ENCODE results near the gene ACP2.

The ACP2 gene

GRCh38 chr11:47248664-47249377 is at the start of gene ACP2:
ACP2 (minus strand) TSS chr11:47248814; CDS start chr11:47248789, 25 bp downstream.
- DNase-seq, result peak; percentile 81

- DNase-seq, result no peak
These were observed 47.4 kb upstream of the ACP2 start for GRCh38 chr11:47296045-47296444.

- DNase-seq, result no peak
These were observed 46.8 kb upstream of the ACP2 start for GRCh38 chr11:47295385-47295784.

GRCh38 chr11:47289856-47290255 is 41.2 kb upstream of the ACP2 start:
- DNase-seq, result no peak

- DNase-seq, result no peak
These were observed 39.5 kb upstream of the ACP2 start for GRCh38 chr11:47288066-47288465.

- no peak for DNase-seq
These were observed 37.6 kb upstream of the ACP2 start for GRCh38 chr11:47285969-47286770.

GRCh38 chr11:47284151-47284550 is 35.5 kb upstream of the ACP2 start:
- DNase-seq, result no peak

GRCh38 chr11:47282462-47282861 is 33.8 kb upstream of the ACP2 start:
- no peak for DNase-seq

GRCh38 chr11:47280860-47281259 is 32.2 kb upstream of the ACP2 start:
- no peak for DNase-seq

- DNase-seq, result no peak
These were observed 31.5 kb upstream of the ACP2 start for GRCh38 chr11:47280099-47280498.

- DNase-seq, result no peak
These were observed 30.2 kb upstream of the ACP2 start for GRCh38 chr11:47278769-47279168.

- no peak for DNase-seq
These were observed 29.4 kb upstream of the ACP2 start for GRCh38 chr11:47278058-47278457.

GRCh38 chr11:47276923-47277322 is 28.3 kb upstream of the ACP2 start:
- peak; percentile 25 for DNase-seq

- DNase-seq, result no peak
These were observed 26.1 kb upstream of the ACP2 start for GRCh38 chr11:47274495-47275235.

GRCh38 chr11:47272706-47273105 is 24.1 kb upstream of the ACP2 start:
- peak; percentile 52 for DNase-seq

GRCh38 chr11:47271961-47272661 is 23.5 kb upstream of the ACP2 start:
- DNase-seq, result peak; percentile 40

GRCh38 chr11:47271328-47271727 is 22.7 kb upstream of the ACP2 start:
- no peak for DNase-seq

GRCh38 chr11:47270331-47271271 is 22.0 kb upstream of the ACP2 start:
- DNase-seq, result peak; percentile 52

GRCh38 chr11:47269829-47270305 is 21.3 kb upstream of the ACP2 start, which contains the start of gene MADD:
MADD (plus strand) TSS chr11:47270133.
- peak; percentile 83 for DNase-seq

- DNase-seq, result peak; percentile 99
These were observed 20.6 kb upstream of the ACP2 start for GRCh38 chr11:47269002-47269828.

Data from MV-4-11 (cell line).